C4-2B (cell line): ENCODE measurements around the gene ESYT2.

Experiments used
- H3K27ac ChIP-seq: fragments of 450-650 bp; 2 replicates; pipeline ENCODE4 v1.5.1; 2017
- ZFX ChIP-seq: fragments of 450-650 bp; IDR thresholded peaks from 2 replicates; pipeline ENCODE4 v1.6.1; 2017
- TF ChIP-seq, protein P1 (sequence below): fragments of 450-650 bp; conservative IDR thresholded peaks from 2 replicates; pipeline ENCODE4 v1.5.1; 2017; ENCODE audit warnings: mild to moderate bottlenecking

ESYT2 gene

GRCh38 chr7:158771213-158771834 lies 58.0 kb downstream of the ESYT2 start:
- H3K27ac ChIP-seq, result no peak overlapping the region
- TF ChIP-seq ZFX, result no peak
- TF ChIP-seq, protein P1, sequence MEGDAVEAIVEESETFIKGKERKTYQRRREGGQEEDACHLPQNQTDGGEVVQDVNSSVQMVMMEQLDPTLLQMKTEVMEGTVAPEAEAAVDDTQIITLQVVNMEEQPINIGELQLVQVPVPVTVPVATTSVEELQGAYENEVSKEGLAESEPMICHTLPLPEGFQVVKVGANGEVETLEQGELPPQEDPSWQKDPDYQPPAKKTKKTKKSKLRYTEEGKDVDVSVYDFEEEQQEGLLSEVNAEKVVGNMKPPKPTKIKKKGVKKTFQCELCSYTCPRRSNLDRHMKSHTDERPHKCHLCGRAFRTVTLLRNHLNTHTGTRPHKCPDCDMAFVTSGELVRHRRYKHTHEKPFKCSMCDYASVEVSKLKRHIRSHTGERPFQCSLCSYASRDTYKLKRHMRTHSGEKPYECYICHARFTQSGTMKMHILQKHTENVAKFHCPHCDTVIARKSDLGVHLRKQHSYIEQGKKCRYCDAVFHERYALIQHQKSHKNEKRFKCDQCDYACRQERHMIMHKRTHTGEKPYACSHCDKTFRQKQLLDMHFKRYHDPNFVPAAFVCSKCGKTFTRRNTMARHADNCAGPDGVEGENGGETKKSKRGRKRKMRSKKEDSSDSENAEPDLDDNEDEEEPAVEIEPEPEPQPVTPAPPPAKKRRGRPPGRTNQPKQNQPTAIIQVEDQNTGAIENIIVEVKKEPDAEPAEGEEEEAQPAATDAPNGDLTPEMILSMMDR, result no peak

GRCh38 chr7:158767707-158768106 lies 61.6 kb downstream of the ESYT2 start:
- H3K27ac ChIP-seq, result no peak overlapping the region
- no peak for TF ChIP-seq ZFX
- TF ChIP-seq, protein P1, result no peak

DNA sequence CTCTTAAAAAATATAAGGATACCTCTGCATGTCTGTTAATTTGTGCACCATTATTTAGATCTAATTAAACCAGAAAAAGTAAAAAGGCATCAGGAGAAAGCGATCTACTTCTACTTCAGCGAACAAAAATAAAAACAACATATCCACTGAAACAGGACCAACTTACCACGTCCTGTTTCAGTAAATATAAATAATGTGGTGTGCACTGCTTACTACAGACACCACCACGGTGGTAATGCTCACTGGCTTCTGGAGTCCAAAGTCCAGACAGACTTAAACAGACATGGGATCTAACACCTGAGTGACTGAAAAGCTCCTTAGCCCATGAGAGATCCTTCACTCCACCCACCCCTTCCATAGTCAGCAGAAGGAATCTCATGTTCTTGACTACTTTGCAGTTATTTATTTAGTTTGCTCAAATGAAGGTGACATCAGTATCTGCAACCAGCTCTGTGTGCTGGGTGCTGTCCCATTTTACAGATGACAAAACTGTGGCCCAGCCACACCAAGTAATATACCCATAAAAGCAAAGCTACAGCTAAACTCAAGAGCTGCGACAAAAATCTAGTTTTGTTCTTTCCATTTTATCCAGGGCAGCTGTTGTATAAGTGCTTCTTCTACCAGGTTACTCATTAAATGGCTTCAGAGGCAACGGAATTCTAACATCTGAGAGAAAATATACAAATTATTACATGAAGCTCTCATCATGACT lies 62.6 kb downstream of the ESYT2 start:
- no peak for TF ChIP-seq ZFX
- TF ChIP-seq, protein P1, result no peak
- H3K27ac ChIP-seq, result no peak overlapping the region

- no peak overlapping the region for H3K27ac ChIP-seq
- TF ChIP-seq ZFX, result no peak
- TF ChIP-seq, protein P1, result no peak
Measured at GRCh38 chr7:158765020-158765419, 64.3 kb downstream of the ESYT2 start.

- TF ChIP-seq, protein P1, result no peak
- TF ChIP-seq ZFX, result no peak
- no peak overlapping the region for H3K27ac ChIP-seq
Measured at GRCh38 chr7:158763454-158764033, 65.8 kb downstream of the ESYT2 start.

- TF ChIP-seq, protein P1, result no peak
- no peak for TF ChIP-seq ZFX
- H3K27ac ChIP-seq, result no peak overlapping the region
Measured at GRCh38 chr7:158761945-158762344, 67.4 kb downstream of the ESYT2 start.

GRCh38 chr7:158760936-158761335 lies 68.4 kb downstream of the ESYT2 start:
- TF ChIP-seq, protein P1, result peak; percentile 33
- no peak for TF ChIP-seq ZFX
- no peak overlapping the region for H3K27ac ChIP-seq
